ENCODE data around the gene PLEKHN1.
"Not testable (repeated sequence)": the region's sequence is repeated elsewhere in the genome, so short reads cannot be mapped to it uniquely, and the experiment has no call there.

PLEKHN1 gene

GRCh38 chr1:943545-944340 lies 22.5 kb upstream of the PLEKHN1 start:
- DNase-seq (ENCODE audit: low spot score): no peak

DNA sequence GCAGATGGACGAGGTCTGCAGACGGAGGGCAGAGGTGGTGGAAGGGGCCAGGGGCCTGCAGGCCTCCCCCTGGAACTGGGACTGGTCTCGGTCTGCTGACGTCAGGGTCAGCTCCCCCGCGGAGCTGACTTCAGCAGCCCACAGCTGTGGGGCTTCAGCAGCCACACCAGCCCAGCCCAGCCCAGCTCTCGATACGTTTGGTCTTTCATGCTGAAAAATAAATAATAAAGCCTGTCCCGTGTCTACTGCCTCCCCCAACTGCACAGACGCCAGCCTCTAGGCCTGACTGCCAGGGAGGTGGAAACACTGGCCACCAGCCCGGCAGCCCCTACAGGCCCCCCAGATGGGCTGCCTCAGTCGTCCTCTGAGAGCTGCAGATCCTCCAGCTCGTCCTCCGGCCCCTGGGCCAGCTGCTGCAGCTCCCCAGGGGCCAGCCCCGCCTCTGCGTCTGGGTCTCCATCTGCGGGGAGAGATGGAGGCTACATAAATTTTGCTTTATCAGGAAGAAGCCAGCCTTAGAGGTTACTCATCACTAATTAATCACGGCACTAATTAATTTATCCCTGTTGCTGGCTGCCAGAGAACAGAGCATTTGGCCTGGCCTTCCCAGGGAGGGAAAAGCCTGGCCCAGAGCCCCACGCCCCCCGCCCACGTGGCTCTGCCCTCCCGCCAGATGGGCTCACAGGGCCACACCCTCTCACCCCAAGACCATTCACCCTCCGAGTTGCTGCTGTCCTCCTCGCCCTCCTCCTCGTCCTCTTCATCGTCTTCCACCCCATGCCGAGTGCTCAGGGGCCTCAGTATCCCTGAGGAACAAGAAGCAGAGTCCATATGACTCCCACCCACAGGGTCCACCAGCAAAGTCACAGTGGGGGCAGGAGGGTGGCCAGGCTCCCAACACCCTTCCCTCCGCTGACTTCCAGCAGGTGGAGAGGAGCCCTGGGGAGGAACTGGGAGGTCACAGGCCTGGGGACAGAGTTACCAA lies 21.6 kb upstream of the PLEKHN1 start:
- no peak for DNase-seq (ENCODE audit: low spot score)

DNA sequence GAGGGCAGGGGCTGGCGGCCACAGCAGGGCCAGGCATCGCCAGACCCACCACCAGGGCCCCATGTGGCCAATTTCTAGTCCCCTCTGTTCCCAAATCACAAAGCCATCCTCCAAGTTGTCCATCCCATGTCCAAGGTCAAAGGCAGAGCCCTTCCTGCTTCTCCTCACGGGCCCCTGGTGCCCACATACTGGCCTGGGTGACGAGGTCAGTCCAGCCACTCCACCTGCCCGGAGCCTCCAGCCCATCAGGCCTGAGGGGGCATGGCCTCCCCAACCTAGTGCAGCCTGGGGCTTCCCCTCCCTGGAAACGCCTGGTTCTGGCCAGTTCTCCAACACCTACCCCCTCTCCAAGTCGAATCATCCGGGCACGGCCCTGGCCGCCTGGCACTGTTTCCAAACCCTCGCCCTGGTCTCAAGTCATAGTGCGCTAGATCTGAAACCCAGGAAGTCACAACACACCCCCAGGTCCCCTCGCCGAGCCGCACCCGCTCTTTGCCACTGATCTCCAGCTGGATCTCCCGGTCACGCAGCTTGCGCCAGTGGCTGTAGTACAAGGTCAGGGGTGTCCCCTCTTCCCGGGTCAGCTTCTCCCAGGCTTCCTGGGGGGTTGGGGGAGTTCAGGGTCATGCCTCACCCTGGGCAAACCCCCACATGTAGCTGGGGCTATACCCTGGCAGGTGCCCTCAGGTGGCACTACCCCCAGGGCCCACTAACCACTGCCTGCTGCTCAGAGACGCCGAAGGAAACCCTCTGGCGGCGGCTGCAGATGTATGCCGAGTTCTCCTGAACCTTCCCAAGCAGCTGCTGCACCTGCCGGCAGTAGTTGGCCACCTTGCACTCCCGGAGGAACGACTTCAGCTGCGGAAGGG lies 20.4 kb upstream of the PLEKHN1 start:
- no peak for DNase-seq (ENCODE audit: low spot score)

- DNase-seq (ENCODE audit: low spot score): not testable (repeated sequence)
These were observed 19.5 kb upstream of the PLEKHN1 start for GRCh38 chr1:946811-947210.

- DNase-seq (ENCODE audit: low spot score): no peak
These were observed 18.3 kb upstream of the PLEKHN1 start for GRCh38 chr1:947958-948357.

DNA sequence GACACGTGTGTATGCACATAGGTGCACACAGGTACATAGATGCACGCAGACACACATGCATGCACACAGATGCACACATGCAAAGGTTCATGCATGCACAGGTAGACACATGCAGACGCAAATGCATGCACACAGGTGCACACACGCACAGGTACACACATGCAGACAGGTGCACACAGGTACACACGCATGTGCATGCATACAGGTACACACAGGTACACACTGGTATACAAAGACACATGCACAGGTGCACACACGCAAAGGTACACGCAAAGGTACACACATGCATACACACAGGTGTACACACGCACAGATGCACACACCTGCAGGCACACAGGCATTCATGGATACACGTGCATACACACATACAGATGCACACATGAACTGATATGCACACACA lies 16.0 kb upstream of the PLEKHN1 start:
- no peak for DNase-seq (ENCODE audit: low spot score)

DNA sequence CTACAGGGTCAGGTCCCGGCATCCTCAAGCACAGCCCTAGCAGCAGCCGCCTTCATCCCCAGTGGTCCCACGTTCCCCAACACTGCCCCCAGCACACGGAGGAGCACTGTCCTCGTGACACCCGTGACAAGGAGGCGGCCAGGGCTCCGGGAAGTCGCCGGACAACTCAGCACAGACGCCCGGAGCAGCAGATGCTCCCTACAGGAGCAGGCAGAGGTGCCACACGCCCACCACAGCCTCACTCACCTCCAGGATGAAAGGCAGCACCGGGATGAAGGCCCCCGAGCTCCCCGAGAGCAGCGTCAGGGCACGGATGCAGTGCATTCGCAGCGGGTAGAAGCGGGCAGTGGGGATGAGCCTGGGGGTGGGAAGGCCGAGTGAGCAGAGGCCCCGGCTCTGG lies 15.4 kb upstream of the PLEKHN1 start:
- no peak for DNase-seq (ENCODE audit: low spot score)

DNA sequence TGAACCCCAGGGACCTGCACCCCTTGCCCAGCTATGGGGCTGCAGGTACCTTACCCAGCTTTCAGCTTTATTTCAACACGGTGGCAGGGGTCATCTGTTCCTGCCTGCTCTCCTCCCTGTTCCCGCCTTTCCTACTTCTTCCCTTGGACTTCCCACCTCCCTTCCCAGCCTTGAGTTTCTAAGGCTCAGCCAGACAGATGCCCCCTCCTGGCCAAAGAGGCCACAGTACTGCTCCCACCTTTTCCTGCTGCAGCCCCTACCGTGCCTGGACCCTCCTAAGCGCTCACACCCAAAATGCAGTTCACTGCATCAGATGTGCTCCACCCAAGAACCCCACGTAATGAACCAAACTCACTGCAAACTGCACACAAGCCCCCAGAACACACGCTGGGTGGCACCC lies 14.9 kb upstream of the PLEKHN1 start:
- no peak for DNase-seq (ENCODE audit: low spot score)

GRCh38 chr1:952201-952600 lies 14.1 kb upstream of the PLEKHN1 start:
- DNase-seq (ENCODE audit: low spot score): no peak

GRCh38 chr1:952603-953002 lies 13.7 kb upstream of the PLEKHN1 start:
- no peak for DNase-seq (ENCODE audit: low spot score)

GRCh38 chr1:953524-954320 lies 12.6 kb upstream of the PLEKHN1 start:
- DNase-seq (ENCODE audit: low spot score): no peak

- DNase-seq (ENCODE audit: low spot score): no peak
These were observed 11.4 kb upstream of the PLEKHN1 start for GRCh38 chr1:954927-955326.

DNA sequence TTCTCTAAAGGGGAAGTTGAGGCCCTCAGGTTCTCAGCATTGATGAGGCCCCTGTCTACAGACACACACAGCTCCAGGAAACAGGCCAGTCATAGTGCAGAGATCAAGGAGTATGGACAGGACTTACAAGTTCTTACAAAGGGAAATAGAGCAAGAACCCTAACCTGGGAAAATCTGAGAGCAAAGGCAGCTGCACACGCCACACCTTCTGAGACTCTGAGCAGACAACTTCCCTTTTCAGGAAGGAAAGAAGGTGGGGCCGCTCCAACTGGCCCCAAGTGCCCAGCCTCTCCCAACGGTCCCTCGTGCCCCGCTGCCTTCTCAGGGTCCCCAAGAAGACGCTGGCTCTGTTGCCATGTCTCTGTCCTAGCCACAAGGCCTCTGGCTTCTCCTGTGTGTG lies 10.8 kb upstream of the PLEKHN1 start:
- DNase-seq (ENCODE audit: low spot score): no peak

- DNase-seq (ENCODE audit: low spot score): no peak
These were observed 9.6 kb upstream of the PLEKHN1 start for GRCh38 chr1:956636-957035.

DNA sequence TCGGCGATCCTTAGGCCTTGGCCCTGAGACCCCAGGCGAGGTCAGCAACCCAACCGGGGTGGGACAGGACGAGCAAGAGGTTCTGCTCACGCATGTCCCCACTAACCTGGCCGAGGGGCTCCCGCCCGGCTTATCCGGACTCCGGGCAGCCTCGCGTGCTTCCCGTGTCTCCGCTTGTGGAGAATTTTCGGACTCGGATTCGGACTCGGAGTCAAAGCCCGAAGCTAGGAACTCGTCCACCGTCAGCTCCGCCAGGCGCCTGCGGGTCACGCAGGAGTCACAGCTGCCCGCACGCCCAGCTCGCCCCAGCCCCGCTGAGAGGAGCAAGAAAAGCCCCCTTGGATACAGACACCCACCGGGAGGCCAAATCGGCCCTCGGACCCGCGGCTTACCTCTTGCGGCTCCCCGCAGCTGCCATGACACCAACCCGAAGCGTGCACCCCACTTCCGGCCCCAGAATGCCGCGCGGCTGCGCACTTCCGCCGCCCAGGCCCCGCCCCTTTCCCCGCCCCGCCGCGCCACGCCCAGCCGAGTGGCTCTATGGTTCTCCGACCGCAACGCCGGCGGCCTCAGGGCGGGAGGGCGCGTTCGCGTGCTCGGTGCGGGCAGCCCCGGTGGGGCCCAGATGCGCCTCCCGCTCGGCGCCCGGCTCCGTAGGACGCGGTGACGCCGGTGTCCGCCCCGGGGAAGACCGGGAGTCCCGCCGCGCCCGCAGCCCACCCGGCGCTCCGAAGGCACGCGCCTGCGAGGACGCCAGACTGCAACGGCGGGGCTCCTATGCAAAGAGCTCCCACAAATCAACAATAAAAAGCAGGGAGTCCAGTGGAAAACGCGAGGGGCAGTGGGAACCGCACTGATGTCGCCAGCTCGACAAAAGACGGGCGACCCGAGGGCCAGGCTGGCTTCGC lies 7.2 kb upstream of the PLEKHN1 start, which contains the start of gene NOC2L:
NOC2L (minus strand) TSS at position 434 of the 908 bp plus-strand sequence; CDS start at position 418, 16 bp downstream.
- DNase-seq (ENCODE audit: low spot score): peak; percentile 92

DNA sequence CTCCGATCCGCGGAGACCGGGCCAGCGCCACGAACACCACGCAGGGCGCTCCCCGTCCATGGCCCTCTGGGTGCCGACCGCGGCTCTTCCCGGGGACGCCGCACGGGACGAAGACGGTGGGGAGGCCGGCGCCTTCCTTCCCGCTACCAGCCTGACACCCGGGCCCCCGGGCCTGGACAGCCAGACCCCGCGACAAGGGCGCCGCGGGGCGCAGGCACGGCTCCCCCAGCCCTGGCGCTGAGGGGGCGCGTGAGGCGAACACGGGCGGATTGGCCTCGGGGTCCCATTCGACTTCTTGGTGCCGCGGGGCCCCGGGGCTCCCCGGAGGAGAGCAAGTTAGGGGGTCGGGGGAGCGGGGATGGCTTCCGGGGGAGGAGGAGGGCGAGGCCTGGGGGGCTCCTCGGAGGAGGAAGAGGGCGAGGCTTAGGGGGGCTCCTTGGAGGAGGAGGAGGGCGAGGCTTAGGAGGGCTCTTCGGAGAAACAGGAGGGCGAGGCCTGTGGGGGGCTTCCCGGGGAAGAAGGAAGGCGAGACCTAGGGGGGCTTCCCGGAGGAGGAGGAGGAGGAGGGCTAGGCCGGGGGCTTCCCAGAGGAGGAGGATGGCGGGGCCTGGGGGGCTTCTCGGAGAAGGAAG lies 6.4 kb upstream of the PLEKHN1 start:
- DNase-seq (ENCODE audit: low spot score): no peak

GRCh38 chr1:960363-961131 lies 5.7 kb upstream of the PLEKHN1 start, which contains the start of gene KLHL17:
Gene KLHL17, plus strand, starts transcription at chr1:960584. Its CDS starts 110 bp downstream, at chr1:960694.
- peak; percentile 72 for DNase-seq (ENCODE audit: low spot score)

DNA sequence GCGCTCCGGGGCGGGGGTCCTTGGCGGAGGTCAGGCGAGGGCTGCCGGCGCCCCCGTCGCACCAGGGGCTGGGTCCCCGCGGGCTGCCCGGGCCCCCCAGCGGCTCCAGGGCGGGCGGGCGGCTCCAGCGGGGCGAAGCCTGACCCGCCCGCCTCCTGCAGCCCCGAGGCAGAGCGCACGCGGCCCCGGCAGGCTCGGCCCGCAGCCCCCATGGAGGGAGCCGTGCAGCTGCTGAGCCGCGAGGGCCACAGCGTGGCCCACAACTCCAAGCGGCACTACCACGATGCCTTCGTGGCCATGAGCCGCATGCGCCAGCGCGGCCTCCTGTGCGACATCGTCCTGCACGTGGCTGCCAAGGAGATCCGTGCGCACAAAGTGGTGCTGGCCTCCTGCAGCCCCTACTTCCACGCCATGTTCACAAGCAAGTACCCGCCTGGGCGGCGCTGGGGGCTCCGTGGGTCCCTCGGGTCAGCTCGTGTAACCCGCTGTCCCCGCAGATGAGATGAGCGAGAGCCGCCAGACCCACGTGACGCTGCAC lies 5.1 kb upstream of the PLEKHN1 start:
- no peak for DNase-seq (ENCODE audit: low spot score)

Measured in LoVo (cell line).